Motor neuron (in vitro differentiated cells): ENCODE results near the gene SMARCD1. TPM values are rescaled to one million over a fixed set of nuclear protein-coding genes. Genes with fewer than 3 reads are reported as not detected.

Source experiments
- ATAC-seq, 8 experiments: fragments of 200-7000 bp; cut with Tn5 transposase; replicated peaks in 6 of 8; 2 replicates each; pipeline ENCODE4 v1.8.0; 2021; ENCODE audit warnings: mild to moderate bottlenecking in 8 of 8, moderate library complexity in 8 of 8
- H3K27ac ChIP-seq, 2 donors: fragments of 250-450 bp; sonication (Bioruptor Pico); 2 replicates each; pipeline ENCODE4 v1.9.0; 2021; ENCODE audit warnings: antibody characterized with exemption in 2 of 2, mild to moderate bottlenecking in 2 of 2, moderate library complexity in 1 of 2
- H3K4me1 ChIP-seq, 2 donors: fragments of 250-450 bp; sonication (Bioruptor Pico); replicated peaks in 1 of 2; 2 replicates each; pipeline ENCODE4 v1.6.1; 2021; ENCODE audit warnings: antibody characterized with exemption in 2 of 2, mild to moderate bottlenecking in 2 of 2, moderate library complexity in 1 of 2
- H3K4me3 ChIP-seq, 5 donors: fragments of 250-450 bp; sonication (Bioruptor Pico); 2 replicates each; pipeline ENCODE4 v1.9.0; 2021; ENCODE audit warnings: antibody characterized with exemption in 5 of 5, mild to moderate bottlenecking in 5 of 5, moderate library complexity in 4 of 5
- WGBS, 10 experiments: fragments of 450-650 bp; shearing (Covaris generic); methylation state at CpG; one replicate each; pipeline ENCODE4 v1.0.0; 2022; 5-methylcytosine and 5-hydroxymethylcytosine counted together
- in situ Hi-C, 9 experiments: fragments of 400-800 bp; cut with MboI; loops; one replicate each; pipeline ENCODE4 v1.15.0; 2021; ENCODE audit warnings: low sequenced_read_pairs in 9 of 9, low pct_unique_long_range_greater_than_20kb in 2 of 9; ENCODE audit not compliant: unreplicated experiment in 9 of 9
- total RNA-seq, 8 experiments: library from RNA; unstranded; fragments of 300-600 nt; gene quantifications; 2 replicates each; pipeline versions ENCODE4 v1.2.3 to v1.2.4, GENCODE V29; 2022

Gene SMARCD1
- total RNA-seq, 8 experiments from 2014 or later: 18.1 to 117 (median 65.4) TPM

- WGBS, 10 experiments: 0 to 100% (median 80%) methylated on average over 1 to 3 of the region's 3 CpGs; no CpG with 5 or more reads in 3 of the 10 experiments
- Histone ChIP-seq H3K4me1 (peaks cover 8 to 15% of the 10 kb centered on the region in 2 donors), H3K4me3 (no peak overlapping the region), H3K27ac (no peak overlapping the region)
- peak in 4 of 8 experiments; percentile 3 to 27 (median 10) for ATAC-seq
- in situ Hi-C loops: no loop called here
These were observed 16.5 kb downstream of the SMARCD1 start for GRCh38 chr12:50101663-50102062.

- WGBS, 10 experiments: 76 to 100% (median 100%) methylated on average over 1 to 2 of the region's 2 CpGs; no CpG with 5 or more reads in 3 of the 10 experiments
- H3K4me1 ChIP-seq: peaks cover 8 to 15% of the 10 kb centered on the region in 2 donors
- no peak overlapping the region for H3K27ac ChIP-seq
- no peak for ATAC-seq
- H3K4me3 ChIP-seq: no peak overlapping the region
- in situ Hi-C loops: no loop called here
These were observed 17.0 kb downstream of the SMARCD1 start for GRCh38 chr12:50102131-50102531.

- H3K4me1 ChIP-seq: peaks cover 8 to 15% of the 10 kb centered on the region in 2 donors
- WGBS, 10 experiments: 89 to 97% methylated on average over 5 to 7 of the region's 8 CpGs; no CpG with 5 or more reads in 8 of the 10 experiments
- in situ Hi-C loops: no loop called here
- no peak overlapping the region for H3K27ac ChIP-seq
- no peak overlapping the region for H3K4me3 ChIP-seq
- no peak for ATAC-seq
These were observed 17.6 kb downstream of the SMARCD1 start for GRCh38 chr12:50102646-50103309.

- 100% methylated on average over 1 of the region's 2 CpGs; no CpG with 5 or more reads in 7 of the 10 experiments for WGBS, 10 experiments
- H3K27ac ChIP-seq: no peak overlapping the region
- H3K4me1 ChIP-seq: peaks cover 8 to 15% of the 10 kb centered on the region in 2 donors
- H3K4me3 ChIP-seq: no peak overlapping the region
- in situ Hi-C loops: no loop called here
- ATAC-seq: no peak
These were observed 18.2 kb downstream of the SMARCD1 start for GRCh38 chr12:50103351-50103750.

GRCh38 chr12:50103767-50104321, 18.7 kb downstream of the SMARCD1 start, which contains the start of gene GPD1:
Gene GPD1 (plus strand): TSS chr12:50104008. CDS start chr12:50104051, 43 bp downstream.
- Histone ChIP-seq H3K27ac (no peak within 1 kb of the TSS), H3K4me3 (no peak within 1 kb of the TSS), H3K4me1 (peaks cover 8 to 15% of the 10 kb centered on the region in 2 donors)
- peak; percentile 60 to 94 (median 90) for ATAC-seq
- in situ Hi-C loops: no loop called here
- WGBS, 10 experiments: 18 to 26% (median 20%) methylated on average over 1 to 6 of the region's 13 CpGs; no CpG with 5 or more reads in 6 of the 10 experiments

GRCh38 chr12:50104417-50105366, 19.6 kb downstream of the SMARCD1 start:
- in situ Hi-C loops: no loop called here
- Histone ChIP-seq H3K27ac (no peak overlapping the region), H3K4me3 (no peak overlapping the region), H3K4me1 (peaks cover 8 to 17% of the 10 kb centered on the region in 2 donors)
- no peak for ATAC-seq
- WGBS, 10 experiments: 38 to 81% (median 65%) methylated on average over 2 to 4 of the region's 14 CpGs; no CpG with 5 or more reads in 6 of the 10 experiments

- no peak overlapping the region for H3K27ac ChIP-seq
- WGBS, 10 experiments: 20 to 92% (median 65%) methylated on average over 1 to 8 of the region's 12 CpGs; no CpG with 5 or more reads in 3 of the 10 experiments
- peak in 2 of 8 experiments; percentile 47 to 67 for ATAC-seq
- H3K4me1 ChIP-seq: peaks cover 19 to 30% of the 10 kb centered on the region in 2 donors
- no peak overlapping the region for H3K4me3 ChIP-seq
- in situ Hi-C loops: no loop called here
These were observed 20.8 kb downstream of the SMARCD1 start for GRCh38 chr12:50105913-50106450.

- ATAC-seq: no peak
- H3K4me1 ChIP-seq: peaks cover 23 to 34% of the 10 kb centered on the region in 2 donors
- in situ Hi-C loops: no loop called here
- no peak overlapping the region for H3K4me3 ChIP-seq
- no peak overlapping the region for H3K27ac ChIP-seq
- 0 to 60% (median 33%) methylated on average over 1 to 3 of the region's 3 CpGs; no CpG with 5 or more reads in 7 of the 10 experiments for WGBS, 10 experiments
These were observed 21.8 kb downstream of the SMARCD1 start for GRCh38 chr12:50106907-50107306.

GRCh38 chr12:50107416-50108268, 22.5 kb downstream of the SMARCD1 start:
- Histone ChIP-seq H3K4me1 (peaks cover 23 to 34% of the 10 kb centered on the region in 2 donors), H3K4me3 (no peak overlapping the region), H3K27ac (no peak overlapping the region)
- ATAC-seq: no peak
- in situ Hi-C loops: no loop called here
- WGBS, 10 experiments: 48 to 100% (median 89%) methylated on average over 1 to 6 of the region's 17 CpGs; no CpG with 5 or more reads in 5 of the 10 experiments

- Histone ChIP-seq H3K4me1 (peaks cover 23 to 31% of the 10 kb centered on the region in 2 donors), H3K4me3 (no peak overlapping the region), H3K27ac (no peak overlapping the region)
- in situ Hi-C loops: no loop called here
- WGBS, 10 experiments: 92% methylated on average over 2 of the region's 3 CpGs; no CpG with 5 or more reads in 9 of the 10 experiments
- ATAC-seq: no peak
These were observed 24.2 kb downstream of the SMARCD1 start for GRCh38 chr12:50109319-50109718.

- peak overlapping the region in 1 of 2 donors; percentile 26 for H3K27ac ChIP-seq
- peaks cover 23 to 31% of the 10 kb centered on the region in 2 donors for H3K4me1 ChIP-seq
- in situ Hi-C loops: no loop called here
- WGBS, 10 experiments: 60 to 81% (median 63%) methylated on average over 1 to 3 of the region's 8 CpGs; no CpG with 5 or more reads in 6 of the 10 experiments
- ATAC-seq: no peak
- no peak overlapping the region for H3K4me3 ChIP-seq
These were observed 25.1 kb downstream of the SMARCD1 start for GRCh38 chr12:50110127-50110761.
